Activated T-cell treated with anti-CD3 and anti-CD28 coated beads, Interleukin-2, amount 50 U/mL, for 4 hours (primary cell): ENCODE data around the gene YY1. TPM values are rescaled to one million over a fixed set of nuclear protein-coding genes. Genes with fewer than 3 reads are reported as not detected.

Experiments
- ATAC-seq, 2 donors: fragments of 200-7000 bp; cut with Tn5 transposase; one replicate each; pipeline ENCODE4 v1.10.0; 2021
- DNase-seq: peaks from one replicate; pipeline ENCODE4 v3.0.0-alpha.2; 2020
- H3K27me3 Mint-ChIP-seq: one replicate; pipeline ENCODE4 v1.8.0; 2021; ENCODE audit warnings: low read depth, mixed read lengths
- H3K36me3 Mint-ChIP-seq: one replicate; pipeline ENCODE4 v1.8.0; 2022; ENCODE audit warnings: mixed read lengths; ENCODE audit not compliant: insufficient read depth
- H3K4me1 Mint-ChIP-seq: one replicate; pipeline ENCODE4 v1.8.0; 2021; ENCODE audit warnings: low read depth, mixed read lengths
- H3K4me3 Mint-ChIP-seq: one replicate; pipeline ENCODE4 v1.8.0; 2021; ENCODE audit warnings: mild to moderate bottlenecking, moderate library complexity, mixed read lengths
- H3K9me3 Mint-ChIP-seq: one replicate; pipeline ENCODE4 v1.8.0; 2021; ENCODE audit warnings: mixed read lengths
- total RNA-seq, 3 donors: library from RNA; stranded (reverse); gene quantifications; one replicate each; pipeline ENCODE4 v1.2.1, GENCODE V29; 2021

YY1 gene
- total RNA-seq, 3 donors from 2014 or later: 81.3 to 90.1 (median 88.3) TPM

DNA sequence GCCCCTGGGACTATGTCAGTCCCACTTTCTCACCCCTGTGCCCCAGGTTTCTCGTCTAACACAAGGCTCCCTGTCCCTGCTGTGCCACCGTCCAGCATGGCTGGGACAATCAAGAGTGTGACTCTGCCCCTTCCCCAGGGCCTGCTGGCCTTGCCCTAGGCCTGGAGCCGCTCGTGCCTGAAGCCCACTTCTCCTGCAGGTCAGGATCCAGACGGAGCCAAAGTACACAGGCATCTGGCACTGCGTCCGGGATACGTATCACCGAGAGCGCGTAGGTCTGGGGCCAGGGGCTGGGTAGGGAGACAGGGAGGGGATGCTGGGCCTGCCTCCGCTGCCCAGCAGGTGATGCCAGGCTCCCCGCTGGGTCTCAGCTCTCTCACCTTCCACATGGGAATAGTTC is 87.0 kb downstream of the YY1 start:
- ATAC-seq (no peak), DNase-seq (no peak)
- no peaks in the 10 kb centered on the region for H3K9me3 Mint-ChIP-seq

DNA sequence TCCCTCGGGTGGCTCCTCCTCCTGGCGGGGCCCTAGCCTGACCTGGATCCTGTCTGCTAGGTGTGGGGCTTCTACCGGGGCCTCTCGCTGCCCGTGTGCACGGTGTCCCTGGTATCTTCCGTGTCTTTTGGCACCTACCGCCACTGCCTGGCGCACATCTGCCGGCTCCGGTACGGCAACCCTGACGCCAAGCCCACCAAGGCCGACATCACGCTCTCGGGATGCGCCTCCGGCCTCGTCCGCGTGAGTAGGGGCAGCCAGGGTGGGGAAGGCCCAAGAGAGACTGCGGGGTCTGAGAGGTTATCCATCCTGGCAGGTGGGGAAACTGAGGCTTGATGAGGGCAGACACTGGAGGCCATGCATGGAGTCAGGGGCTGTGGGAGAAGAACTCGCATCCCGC is 88.2 kb downstream of the YY1 start:
- no peak for ATAC-seq
- H3K36me3 Mint-ChIP-seq: peaks cover 2% of the 10 kb centered on the region
- no peaks in the 10 kb centered on the region for H3K9me3 Mint-ChIP-seq
- no peaks in the 10 kb centered on the region for H3K27me3 Mint-ChIP-seq
- no peaks in the 10 kb centered on the region for H3K4me1 Mint-ChIP-seq
- no peak overlapping the region for H3K4me3 Mint-ChIP-seq
- no peak for DNase-seq

More for the DNA sequence above, 87.0 kb downstream of the YY1 start:
- no peaks in the 10 kb centered on the region for H3K4me1 Mint-ChIP-seq
- no peaks in the 10 kb centered on the region for H3K27me3 Mint-ChIP-seq
- no peaks in the 10 kb centered on the region for H3K36me3 Mint-ChIP-seq
- no peak overlapping the region for H3K4me3 Mint-ChIP-seq

DNA sequence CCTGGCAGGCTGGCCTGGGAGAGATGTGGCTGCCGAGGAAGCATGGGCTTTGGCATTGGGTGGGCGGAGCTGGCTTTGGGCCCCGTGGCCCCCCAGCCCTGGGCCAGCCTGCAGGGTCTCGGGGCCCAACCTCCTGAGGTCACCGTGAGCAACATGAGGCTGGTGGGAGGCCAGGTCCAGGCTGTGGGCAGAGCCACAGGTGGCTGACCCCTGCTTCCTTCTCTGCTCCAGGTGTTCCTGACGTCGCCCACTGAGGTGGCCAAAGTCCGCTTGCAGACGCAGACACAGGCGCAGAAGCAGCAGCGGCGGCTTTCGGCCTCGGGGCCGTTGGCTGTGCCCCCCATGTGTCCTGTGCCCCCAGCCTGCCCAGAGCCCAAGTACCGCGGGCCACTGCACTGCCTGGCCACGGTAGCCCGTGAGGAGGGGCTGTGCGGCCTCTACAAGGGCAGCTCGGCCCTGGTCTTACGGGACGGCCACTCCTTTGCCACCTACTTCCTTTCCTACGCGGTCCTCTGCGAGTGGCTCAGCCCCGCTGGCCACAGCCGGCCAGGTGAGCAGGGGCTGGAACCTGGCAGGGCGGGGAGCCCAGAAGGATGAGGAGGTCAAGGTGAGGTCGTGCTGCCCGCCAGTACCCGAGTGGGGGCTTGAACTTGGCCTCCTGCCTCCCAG is 89.7 kb downstream of the YY1 start:
- DNase-seq (no peak), ATAC-seq (no peak)
- Mint-ChIP-seq H3K36me3 (peaks cover 2% of the 10 kb centered on the region), H3K9me3 (no peaks in the 10 kb centered on the region), H3K4me3 (no peak overlapping the region), H3K4me1 (no peaks in the 10 kb centered on the region), H3K27me3 (no peaks in the 10 kb centered on the region)

DNA sequence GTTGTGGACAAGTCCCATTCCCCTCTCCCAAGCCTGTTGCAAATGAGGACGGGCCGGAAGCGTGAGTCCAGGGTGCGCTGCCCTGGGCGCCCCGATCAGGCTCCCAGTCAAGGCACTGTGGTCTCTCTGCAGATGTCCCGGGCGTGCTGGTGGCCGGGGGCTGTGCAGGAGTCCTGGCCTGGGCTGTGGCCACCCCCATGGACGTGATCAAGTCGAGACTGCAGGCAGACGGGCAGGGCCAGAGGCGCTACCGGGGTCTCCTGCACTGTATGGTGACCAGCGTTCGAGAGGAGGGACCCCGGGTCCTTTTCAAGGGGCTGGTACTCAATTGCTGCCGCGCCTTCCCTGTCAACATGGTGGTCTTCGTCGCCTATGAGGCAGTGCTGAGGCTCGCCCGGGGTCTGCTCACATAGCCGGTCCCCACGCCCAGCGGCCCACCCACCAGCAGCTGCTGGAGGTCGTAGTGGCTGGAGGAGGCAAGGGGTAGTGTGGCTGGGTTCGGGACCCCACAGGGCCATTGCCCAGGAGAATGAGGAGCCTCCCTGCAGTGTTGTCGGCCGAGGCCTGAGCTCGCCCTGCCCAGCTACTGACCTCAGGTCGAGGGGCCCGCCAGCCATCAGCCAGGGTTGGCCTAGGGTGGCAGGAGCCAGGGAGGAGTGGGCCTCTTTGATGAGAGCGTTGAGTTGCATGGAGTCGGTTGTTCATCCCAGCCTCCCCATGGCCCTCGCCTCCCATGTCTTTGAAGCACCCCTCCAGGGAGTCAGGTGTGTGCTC is 90.5 kb downstream of the YY1 start:
- peak in 1 of 2 donors; percentile 9 for ATAC-seq
- H3K4me3 Mint-ChIP-seq: no peak overlapping the region

DNA sequence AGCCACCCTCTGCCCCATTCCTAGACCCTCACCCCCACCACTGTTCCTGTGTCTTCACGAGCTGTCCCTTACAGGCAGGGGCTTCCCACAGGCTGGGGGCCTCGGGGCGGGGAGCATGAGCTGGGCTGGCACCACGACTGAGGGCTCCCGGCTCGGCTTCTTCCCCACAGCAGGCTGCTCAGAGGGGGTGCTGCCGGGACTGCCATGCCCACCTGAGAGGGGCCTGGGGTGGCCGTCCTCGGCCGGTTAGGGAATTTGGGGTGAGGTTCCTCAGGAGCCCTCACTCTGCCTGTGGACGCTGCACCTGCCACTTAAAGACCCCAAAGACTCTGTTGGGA is 91.0 kb downstream of the YY1 start:
- Mint-ChIP-seq H3K36me3 (peaks cover 11% of the 10 kb centered on the region), H3K4me1 (no peaks in the 10 kb centered on the region), H3K4me3 (no peak overlapping the region), H3K27me3 (no peaks in the 10 kb centered on the region), H3K9me3 (no peaks in the 10 kb centered on the region)
- DNase-seq (no peak), ATAC-seq (peak in 1 of 2 donors; percentile 4)

More for the DNA sequence above, 90.5 kb downstream of the YY1 start:
- Mint-ChIP-seq H3K4me1 (no peaks in the 10 kb centered on the region), H3K27me3 (no peaks in the 10 kb centered on the region), H3K9me3 (no peaks in the 10 kb centered on the region), H3K36me3 (peaks cover 6% of the 10 kb centered on the region)
- DNase-seq: no peak

DNA sequence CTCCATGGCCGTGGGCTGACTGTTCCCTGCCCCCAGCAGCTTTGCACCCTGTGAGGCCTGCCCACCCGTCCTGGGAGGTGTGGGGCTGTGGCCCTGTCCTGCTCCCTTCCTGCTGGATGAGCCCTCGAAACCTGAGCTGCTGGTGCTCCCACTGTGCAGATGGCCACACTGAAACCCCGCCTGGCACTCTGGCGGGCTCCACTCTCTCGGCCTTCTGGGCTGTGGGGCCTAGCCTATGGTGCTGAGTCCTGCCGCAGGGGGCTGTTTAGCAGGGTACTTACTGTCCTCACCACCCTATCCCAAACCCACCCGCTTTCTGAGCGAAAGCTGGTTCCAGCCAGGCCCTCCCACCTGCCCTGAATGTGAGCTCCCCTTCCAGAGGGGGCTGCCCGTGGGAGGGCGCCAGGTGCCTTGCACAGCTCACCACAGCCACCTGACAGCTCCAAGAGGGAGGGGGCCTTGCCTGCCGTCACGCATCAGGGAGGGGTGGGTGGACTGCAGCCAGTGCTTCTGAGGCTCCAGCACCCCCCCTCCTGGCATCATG is 91.5 kb downstream of the YY1 start:
- peak; percentile 11 to 17 for ATAC-seq

DNA sequence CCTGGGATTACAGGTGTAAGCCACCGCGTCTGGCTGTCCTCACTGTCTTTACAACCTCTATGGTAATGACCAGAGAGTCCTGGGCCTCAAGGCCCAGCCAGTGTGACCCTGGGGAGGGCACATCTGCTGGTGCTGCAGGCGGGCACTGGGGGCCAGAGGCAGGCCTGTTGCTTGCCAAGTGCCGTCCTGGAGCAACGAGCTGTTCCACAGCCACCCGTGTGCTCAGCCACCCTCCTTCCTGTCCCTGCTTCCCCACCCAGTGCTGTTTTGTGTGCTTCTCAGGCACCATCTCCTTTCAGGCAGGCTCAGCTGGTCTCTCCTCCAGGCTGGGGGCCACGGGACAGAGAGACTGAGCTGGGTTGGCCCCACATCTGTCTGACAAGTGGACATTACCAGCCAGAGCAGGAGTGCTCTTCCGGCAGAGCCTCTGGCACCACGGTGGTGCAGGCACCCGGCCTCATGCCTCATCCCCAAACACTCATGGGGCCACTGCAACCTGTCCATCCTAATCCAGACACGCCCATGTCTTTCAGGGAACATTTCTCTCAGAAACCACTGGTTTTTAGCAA is 93.2 kb downstream of the YY1 start:
- Mint-ChIP-seq H3K27me3 (no peaks in the 10 kb centered on the region), H3K9me3 (no peaks in the 10 kb centered on the region), H3K36me3 (peaks cover 24% of the 10 kb centered on the region), H3K4me3 (no peak overlapping the region), H3K4me1 (peaks cover 3% of the 10 kb centered on the region)
- no peak for DNase-seq
- ATAC-seq: no peak

More for the DNA sequence above, 91.5 kb downstream of the YY1 start:
- peaks cover 13% of the 10 kb centered on the region for H3K36me3 Mint-ChIP-seq
- H3K4me3 Mint-ChIP-seq: no peak overlapping the region
- DNase-seq: no peak
- no peaks in the 10 kb centered on the region for H3K27me3 Mint-ChIP-seq
- no peaks in the 10 kb centered on the region for H3K9me3 Mint-ChIP-seq
- H3K4me1 Mint-ChIP-seq: no peaks in the 10 kb centered on the region

Other genes starting within 250 kb of the YY1 start
- gene EVL, start 173.7 kb upstream of the YY1 start, total RNA-seq: 100 to 1,000 TPM in 2 of 3 donors, 10 to 100 TPM in 1; 79.4 to 112 (median 107) TPM
- under 1 TPM; 0.19 to 0.40 (median 0.40) TPM for gene DEGS2, start 79.5 kb upstream of the YY1 start, total RNA-seq
- 10 to 100 TPM in 1 of 3 donors, 1 to 10 TPM in 2; 6.2 to 10.8 (median 6.6) TPM for gene SLC25A29, start 67.3 kb downstream of the YY1 start, total RNA-seq
- not detected for gene SLC25A47, start 84.2 kb downstream of the YY1 start, total RNA-seq
- gene WDR25, start 137.3 kb downstream of the YY1 start, total RNA-seq: 10 to 100 TPM in 2 of 3 donors, 1 to 10 TPM in 1; 9.2 to 11.7 (median 10.1) TPM